Measurements from ENCODE around the gene SRRM5.
A peak's percentile ranks its signal among the peaks of the same experiment; 100 is the strongest.

SRRM5 gene

GRCh38 chr19:43611788-43612187 lies at the start of gene SRRM5:
Gene SRRM5, plus strand, starts transcription at chr19:43612088. Its CDS starts 34 bp downstream, at chr19:43612122.
- no peak within 1 kb of the TSS for H3K27ac Mint-ChIP-seq
- peaks cover 19% of the 10 kb centered on the region for H3K36me3 Mint-ChIP-seq (ENCODE audit: low read depth)
- no peak within 1 kb of the TSS for H3K4me3 Mint-ChIP-seq
- no peaks in the 10 kb centered on the region for H3K27me3 Mint-ChIP-seq
- H3K9me3 Mint-ChIP-seq, result no peaks in the 10 kb centered on the region
- H3K4me1 Mint-ChIP-seq (ENCODE audit: low read depth), result peaks cover 15% of the 10 kb centered on the region

DNA sequence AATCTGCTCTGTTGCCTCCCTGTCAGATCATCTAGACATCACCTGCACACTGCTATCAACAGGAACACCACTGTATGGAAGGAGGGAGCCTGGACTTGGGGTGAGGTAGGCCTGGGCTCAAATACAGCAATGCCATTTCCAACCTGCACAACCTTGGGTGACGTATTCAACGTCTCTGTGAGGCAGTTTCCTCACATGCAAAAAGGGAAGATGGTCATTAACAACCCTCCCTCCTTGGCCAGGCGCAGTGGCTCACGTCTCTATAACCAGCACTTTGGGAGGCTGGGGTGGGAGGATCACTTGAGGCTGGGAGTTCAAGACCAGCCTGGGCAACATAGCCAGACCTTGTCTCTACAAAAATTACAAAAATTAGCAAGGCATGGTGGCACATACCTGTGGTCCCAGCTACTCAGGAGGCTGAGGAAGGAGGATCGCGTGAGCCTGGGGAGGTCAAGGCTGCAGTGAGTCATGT lies 49.6 kb upstream of the SRRM5 start:
- peaks cover 58% of the 10 kb centered on the region for H3K4me1 Mint-ChIP-seq (ENCODE audit: low read depth)
- no peaks in the 10 kb centered on the region for H3K27me3 Mint-ChIP-seq
- peak overlapping the region; percentile 65 for H3K4me3 Mint-ChIP-seq
- H3K9me3 Mint-ChIP-seq, result no peaks in the 10 kb centered on the region
- peak overlapping the region; percentile 88 for H3K27ac Mint-ChIP-seq
- peaks cover 43% of the 10 kb centered on the region for H3K36me3 Mint-ChIP-seq (ENCODE audit: low read depth)

DNA sequence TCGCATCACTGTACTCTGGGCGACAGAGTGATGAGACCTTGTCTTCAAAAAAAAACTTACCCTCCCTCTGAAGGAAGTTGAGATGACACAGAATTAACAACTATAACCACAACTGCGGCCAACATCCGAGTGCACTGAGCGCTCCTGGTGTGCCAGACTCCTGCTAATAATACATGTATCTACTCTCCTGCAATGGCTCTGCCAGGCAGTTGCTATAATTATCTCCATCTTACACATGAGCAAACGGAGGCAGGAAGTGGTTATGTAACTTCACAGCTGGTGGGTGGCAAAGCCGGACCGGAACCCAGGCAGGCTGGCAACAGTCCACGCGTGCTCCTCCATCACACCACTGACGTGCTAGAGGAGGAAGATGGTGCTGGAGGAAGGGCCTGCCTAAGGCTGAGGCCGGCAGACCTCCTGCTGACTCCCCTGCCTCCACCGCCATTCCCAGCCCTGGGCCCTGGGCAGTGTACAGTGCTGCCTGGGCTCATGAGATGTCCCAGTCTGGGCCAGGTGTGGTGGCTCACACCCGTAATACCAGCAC lies 49.1 kb upstream of the SRRM5 start:
- Mint-ChIP-seq H3K27me3 (no peaks in the 10 kb centered on the region), H3K27ac (peak overlapping the region; percentile 88), H3K36me3 (ENCODE audit: low read depth) (peaks cover 42% of the 10 kb centered on the region), H3K4me1 (ENCODE audit: low read depth) (peaks cover 58% of the 10 kb centered on the region), H3K9me3 (no peaks in the 10 kb centered on the region), H3K4me3 (peak overlapping the region; percentile 65)

GRCh38 chr19:43563816-43564457 lies 48.0 kb upstream of the SRRM5 start:
- Mint-ChIP-seq H3K4me1 (ENCODE audit: low read depth) (peaks cover 58% of the 10 kb centered on the region), H3K9me3 (no peaks in the 10 kb centered on the region)

DNA sequence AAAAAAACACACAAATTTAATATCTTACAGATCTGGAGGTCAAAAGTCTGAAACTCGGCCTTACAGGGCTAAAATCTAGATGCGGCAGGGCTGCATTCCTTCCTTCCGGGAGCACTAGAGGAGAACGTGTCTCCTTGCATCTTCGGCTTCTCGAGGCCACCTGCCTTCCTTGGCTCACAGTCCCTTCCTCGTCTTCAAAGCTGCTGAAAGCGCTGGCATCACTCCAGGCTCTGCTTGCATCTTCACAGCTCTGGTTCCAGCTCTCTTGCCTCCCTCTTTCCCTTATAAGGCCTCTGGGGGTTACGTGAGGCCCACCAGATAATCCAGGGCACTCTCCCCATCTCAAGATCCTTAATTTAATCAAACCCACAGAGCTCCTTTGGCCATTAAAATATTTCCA lies 47.1 kb upstream of the SRRM5 start:
- Mint-ChIP-seq H3K27me3 (no peaks in the 10 kb centered on the region), H3K9me3 (no peaks in the 10 kb centered on the region), H3K36me3 (ENCODE audit: low read depth) (peaks cover 32% of the 10 kb centered on the region), H3K27ac (peak overlapping the region; percentile 61), H3K4me3 (peak overlapping the region; percentile 16), H3K4me1 (ENCODE audit: low read depth) (peaks cover 58% of the 10 kb centered on the region)

More at GRCh38 chr19:43563816-43564457, 48.0 kb upstream of the SRRM5 start:
- Mint-ChIP-seq H3K27ac (peak overlapping the region; percentile 88), H3K27me3 (no peaks in the 10 kb centered on the region), H3K36me3 (ENCODE audit: low read depth) (peaks cover 38% of the 10 kb centered on the region), H3K4me3 (peak overlapping the region; percentile 0)

- H3K9me3 Mint-ChIP-seq, result no peaks in the 10 kb centered on the region
These were observed 42.2 kb upstream of the SRRM5 start for GRCh38 chr19:43569657-43570056.

GRCh38 chr19:43570174-43570791 lies 41.6 kb upstream of the SRRM5 start:
- no peak overlapping the region for H3K27ac Mint-ChIP-seq
- peaks cover 10% of the 10 kb centered on the region for H3K36me3 Mint-ChIP-seq (ENCODE audit: low read depth)
- H3K27me3 Mint-ChIP-seq, result no peaks in the 10 kb centered on the region
- H3K9me3 Mint-ChIP-seq, result no peaks in the 10 kb centered on the region
- H3K4me3 Mint-ChIP-seq, result no peak overlapping the region
- peaks cover 44% of the 10 kb centered on the region for H3K4me1 Mint-ChIP-seq (ENCODE audit: low read depth)

More at GRCh38 chr19:43569657-43570056, 42.2 kb upstream of the SRRM5 start:
- Mint-ChIP-seq H3K36me3 (ENCODE audit: low read depth) (peaks cover 10% of the 10 kb centered on the region), H3K27ac (no peak overlapping the region), H3K4me1 (ENCODE audit: low read depth) (peaks cover 44% of the 10 kb centered on the region), H3K4me3 (no peak overlapping the region), H3K27me3 (no peaks in the 10 kb centered on the region)

- no peak overlapping the region for H3K27ac Mint-ChIP-seq
- no peak overlapping the region for H3K4me3 Mint-ChIP-seq
- H3K27me3 Mint-ChIP-seq, result no peaks in the 10 kb centered on the region
- H3K36me3 Mint-ChIP-seq (ENCODE audit: low read depth), result peaks cover 7% of the 10 kb centered on the region
- H3K4me1 Mint-ChIP-seq (ENCODE audit: low read depth), result peaks cover 42% of the 10 kb centered on the region
- no peaks in the 10 kb centered on the region for H3K9me3 Mint-ChIP-seq
These were observed 39.7 kb upstream of the SRRM5 start for GRCh38 chr19:43572171-43572588.

- Mint-ChIP-seq H3K4me1 (ENCODE audit: low read depth) (peaks cover 53% of the 10 kb centered on the region), H3K36me3 (ENCODE audit: low read depth) (peaks cover 7% of the 10 kb centered on the region), H3K27me3 (no peaks in the 10 kb centered on the region), H3K9me3 (no peaks in the 10 kb centered on the region), H3K4me3 (peak overlapping the region; percentile 90), H3K27ac (peak overlapping the region; percentile 92)
These were observed 37.3 kb upstream of the SRRM5 start for GRCh38 chr19:43574424-43575155.

- peaks cover 7% of the 10 kb centered on the region for H3K36me3 Mint-ChIP-seq (ENCODE audit: low read depth)
- peaks cover 59% of the 10 kb centered on the region for H3K4me1 Mint-ChIP-seq (ENCODE audit: low read depth)
- peak within 1 kb of the TSS; percentile 92 for H3K27ac Mint-ChIP-seq
- H3K4me3 Mint-ChIP-seq, result peak within 1 kb of the TSS; percentile 90
- no peaks in the 10 kb centered on the region for H3K27me3 Mint-ChIP-seq
- H3K9me3 Mint-ChIP-seq, result no peaks in the 10 kb centered on the region
These were observed 36.5 kb upstream of the SRRM5 start, which contains the start of the genes PINLYP and XRCC1 for GRCh38 chr19:43575156-43575950. Gene PINLYP, plus strand, starts transcription at chr19:43575801. Its CDS starts 1,391 bp downstream, at chr19:43577192. Gene XRCC1, minus strand, starts transcription at chr19:43575527. Its CDS starts 69 bp downstream, at chr19:43575458.

- Mint-ChIP-seq H3K27me3 (no peaks in the 10 kb centered on the region), H3K36me3 (ENCODE audit: low read depth) (peaks cover 7% of the 10 kb centered on the region), H3K4me3 (peak overlapping the region; percentile 90), H3K4me1 (ENCODE audit: low read depth) (peaks cover 52% of the 10 kb centered on the region), H3K27ac (peak overlapping the region; percentile 92), H3K9me3 (no peaks in the 10 kb centered on the region)
These were observed 35.7 kb upstream of the SRRM5 start for GRCh38 chr19:43575955-43576878.

DNA sequence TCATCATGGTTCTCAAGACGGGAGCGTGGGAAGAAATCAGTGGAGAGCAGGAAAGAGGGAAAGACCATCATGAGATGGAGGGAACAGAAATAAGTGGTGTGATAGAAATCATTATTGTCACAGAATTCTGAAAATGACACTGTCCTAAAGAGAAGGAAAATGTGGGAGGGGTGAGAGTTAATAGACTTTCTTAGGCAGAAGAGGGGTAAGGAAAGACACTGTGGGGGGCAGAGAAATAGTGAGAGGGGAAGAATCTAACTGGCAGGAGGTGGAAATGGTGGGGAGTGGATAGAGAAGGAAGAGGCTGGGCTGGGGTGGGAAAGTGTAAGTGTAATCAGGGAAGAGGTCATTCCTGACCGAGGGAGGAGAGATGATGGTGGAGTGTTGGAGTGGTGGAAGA lies 33.1 kb upstream of the SRRM5 start:
- H3K9me3 Mint-ChIP-seq, result no peaks in the 10 kb centered on the region
- H3K4me1 Mint-ChIP-seq (ENCODE audit: low read depth), result peaks cover 50% of the 10 kb centered on the region
- no peaks in the 10 kb centered on the region for H3K27me3 Mint-ChIP-seq
- no peaks in the 10 kb centered on the region for H3K36me3 Mint-ChIP-seq (ENCODE audit: low read depth)
- peak overlapping the region; percentile 91 for H3K4me3 Mint-ChIP-seq
- peak overlapping the region; percentile 53 for H3K27ac Mint-ChIP-seq

DNA sequence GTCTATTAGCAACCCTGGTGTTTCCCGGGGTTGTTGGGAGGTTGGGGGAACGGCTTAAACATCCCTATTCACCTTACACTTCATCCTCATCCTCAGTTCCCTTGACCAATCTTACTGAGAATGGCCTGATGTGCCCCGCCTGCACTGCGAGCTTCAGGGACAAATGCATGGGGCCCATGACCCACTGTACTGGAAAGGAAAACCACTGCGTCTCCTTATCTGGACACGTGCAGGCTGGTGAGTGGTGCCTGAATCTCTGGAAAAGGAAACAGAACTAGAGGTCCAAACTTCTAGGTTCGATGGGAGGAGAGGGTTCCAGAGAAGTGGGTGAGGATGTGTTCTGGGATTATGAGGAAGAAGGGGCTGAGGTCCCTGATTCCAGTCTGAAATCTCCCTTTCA lies 30.4 kb upstream of the SRRM5 start:
- H3K36me3 Mint-ChIP-seq (ENCODE audit: low read depth), result peaks cover 12% of the 10 kb centered on the region
- no peaks in the 10 kb centered on the region for H3K27me3 Mint-ChIP-seq
- H3K9me3 Mint-ChIP-seq, result no peaks in the 10 kb centered on the region
- H3K27ac Mint-ChIP-seq, result no peak overlapping the region
- peak overlapping the region; percentile 91 for H3K4me3 Mint-ChIP-seq
- peaks cover 41% of the 10 kb centered on the region for H3K4me1 Mint-ChIP-seq (ENCODE audit: low read depth)
